Neural cell (in vitro differentiated cells): ENCODE results near the gene HIPK2. TPM values are rescaled to one million over a fixed set of nuclear protein-coding genes. Genes with fewer than 3 reads are reported as not detected.

Experiments used
- H2AFZ ChIP-seq: fragments of 200-600, 300-800 bp; sonication (generic), shearing (Covaris generic); 2 replicates; pipeline ENCODE4 v1.6.0; 2014; ENCODE audit warnings: low read depth, mild to moderate bottlenecking, antibody characterized with exemption, low read length, moderate library complexity
- H3F3A ChIP-seq: fragments of 200-600 bp; shearing (Covaris generic); 2 replicates; pipeline ENCODE4 v1.6.1; 2016; ENCODE audit warnings: mild to moderate bottlenecking, moderate library complexity, mixed read lengths, antibody characterized with exemption, low read length; ENCODE audit not compliant: insufficient read depth, poor library complexity, severe bottlenecking
- H3K27ac ChIP-seq: fragments of 200-600, 300-800 bp; sonication (generic), shearing (Covaris generic); 2 replicates; pipeline ENCODE4 v1.5.1; 2014; ENCODE audit warnings: mild to moderate bottlenecking, low read length, moderate library complexity
- H3K27me3 ChIP-seq: fragments of 300-800, 200-600 bp; sonication (generic), shearing (Covaris generic); 2 replicates; pipeline ENCODE4 v1.6.0; 2014; ENCODE audit warnings: mild to moderate bottlenecking, low read depth, low read length, moderate library complexity; ENCODE audit not compliant: insufficient read depth
- H3K36me3 ChIP-seq: fragments of 300-800, 200-600 bp; sonication (generic), shearing (Covaris generic); 2 replicates; pipeline ENCODE4 v1.5.1; 2014; ENCODE audit warnings: mild to moderate bottlenecking, antibody characterized with exemption, low read length, moderate library complexity; ENCODE audit not compliant: insufficient read depth
- H3K4me2 ChIP-seq: fragments of 300-800, 200-600 bp; sonication (generic), shearing (Covaris generic); 2 replicates; pipeline ENCODE4 v1.6.0; 2014; ENCODE audit warnings: mild to moderate bottlenecking, low read length
- H3K4me3 ChIP-seq: fragments of 300-800, 200-600 bp; sonication (generic), shearing (Covaris generic); 2 replicates; pipeline ENCODE4 v1.5.1; 2014; ENCODE audit warnings: mild to moderate bottlenecking, low read length, moderate library complexity
- H3K79me2 ChIP-seq: fragments of 200-600 bp; shearing (Covaris generic); replicated peaks from 2 replicates; pipeline ENCODE4 v1.6.0; 2014; ENCODE audit warnings: mild to moderate bottlenecking, low read length, moderate library complexity; ENCODE audit not compliant: insufficient read depth
- H3K9ac ChIP-seq: fragments of 300-800, 200-600 bp; sonication (generic), shearing (Covaris generic); 2 replicates; pipeline ENCODE4 v1.6.1; 2016; ENCODE audit warnings: mild to moderate bottlenecking, low read length, mixed read lengths
- H3K9me2 ChIP-seq: fragments of 200-600 bp; shearing (Covaris generic); 2 replicates; pipeline ENCODE4 v1.6.1; 2016; ENCODE audit warnings: mild to moderate bottlenecking, low read length, mixed read lengths; ENCODE audit not compliant: insufficient read depth
- H3K9me3 ChIP-seq: fragments of 200-600, 300-800 bp; sonication (generic), shearing (Covaris generic); 2 replicates; pipeline ENCODE4 v1.6.1; 2016; ENCODE audit warnings: mild to moderate bottlenecking, mixed run types, low read length, moderate library complexity, mixed read lengths
- H4K20me1 ChIP-seq: fragments of 200-600 bp; shearing (Covaris generic); 2 replicates; pipeline ENCODE4 v1.6.1; 2016; ENCODE audit warnings: mild to moderate bottlenecking, mixed run types; ENCODE audit not compliant: insufficient read depth
- EP300 ChIP-seq: fragments of 450-650 bp; conservative IDR thresholded peaks from 2 replicates; pipeline ENCODE4 v1.6.1; 2014; ENCODE audit warnings: antibody characterized with exemption, mild to moderate bottlenecking, moderate library complexity; ENCODE audit not compliant: poor library complexity, severe bottlenecking
- EZH2 ChIP-seq: fragments of 200-600, 300-800 bp; shearing (Covaris generic), sonication (generic); IDR thresholded peaks from 2 replicates; pipeline ENCODE4 v1.6.1; 2014; ENCODE audit warnings: antibody characterized with exemption, low read length, borderline replicate concordance, mild to moderate bottlenecking; ENCODE audit not compliant: insufficient read depth, poor library complexity, severe bottlenecking
- MXI1 ChIP-seq: fragments of 450-650 bp; conservative IDR thresholded peaks from 2 replicates; pipeline ENCODE4 v1.6.1; 2014; ENCODE audit warnings: antibody characterized with exemption, mild to moderate bottlenecking; ENCODE audit not compliant: poor library complexity, severe bottlenecking
- POLR2AphosphoS5 ChIP-seq: IDR thresholded peaks from 2 replicates; pipeline ENCODE4 v1.6.1; 2012
- RAD21 ChIP-seq: fragments of 450-650 bp; conservative IDR thresholded peaks from 2 replicates; pipeline ENCODE4 v1.6.1; 2014; ENCODE audit warnings: antibody characterized with exemption, mild to moderate bottlenecking, moderate library complexity
- REST ChIP-seq: IDR thresholded peaks from 2 replicates; pipeline ENCODE4 v1.6.1; 2012; ENCODE audit warnings: borderline replicate concordance
- SMC3 ChIP-seq: fragments of 450-650 bp; conservative IDR thresholded peaks from 2 replicates; pipeline ENCODE4 v1.6.1; 2014; ENCODE audit warnings: antibody characterized with exemption, mild to moderate bottlenecking, moderate library complexity; ENCODE audit not compliant: poor library complexity
- TAF1 ChIP-seq: IDR thresholded peaks from 2 replicates; pipeline ENCODE4 v1.6.1; 2012; ENCODE audit warnings: low read depth
- polyA plus RNA-seq: library from polyadenylated mRNA; depleted of rRNA; stranded (reverse); fragments of >200 nt; gene quantifications from 2 replicates; pipeline ENCODE4 v1.2.3, GENCODE V29; 2014
- TF ChIP-seq, protein P1 (sequence below): fragments of 450-650 bp; IDR thresholded peaks from 2 replicates; pipeline ENCODE4 v1.5.1; 2014; ENCODE audit warnings: antibody characterized with exemption, mild to moderate bottlenecking, moderate library complexity; ENCODE audit not compliant: poor library complexity, severe bottlenecking

Gene HIPK2
- polyA plus RNA-seq, 1 donor from 2014 or later, result 8.5 TPM

DNA sequence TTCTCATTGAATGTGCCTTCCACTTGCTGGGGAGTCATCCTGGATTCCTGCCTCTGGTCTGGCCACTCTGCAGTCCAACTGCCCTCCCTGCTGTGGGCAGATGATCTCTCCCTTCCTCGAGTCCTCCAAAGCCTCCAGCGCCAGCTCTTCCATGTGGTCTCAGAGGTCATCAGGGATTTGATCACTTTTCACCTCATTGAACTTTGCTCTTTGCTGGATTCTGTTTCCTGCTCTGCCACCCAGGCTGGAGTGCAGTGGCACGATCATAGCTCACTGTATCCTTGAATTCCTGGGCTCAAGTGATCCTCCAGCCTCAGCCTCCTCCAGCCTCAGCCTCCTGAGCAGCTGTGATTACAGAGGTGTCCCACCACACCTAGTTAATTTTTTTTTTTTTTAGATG, 29.2 kb upstream of the HIPK2 start:
- Histone ChIP-seq H3K4me3 (no peak overlapping the region), H2AFZ (no peak overlapping the region), H4K20me1 (no peaks in the 10 kb centered on the region), H3K9me2 (no peaks in the 10 kb centered on the region), H3K36me3 (no peaks in the 10 kb centered on the region), H3K9ac (no peak overlapping the region), H3K9me3 (peaks cover 3% of the 10 kb centered on the region), H3K4me2 (no peak overlapping the region), H3K27ac (no peak overlapping the region), H3F3A (no peaks in the 10 kb centered on the region), H3K79me2 (no peaks in the 10 kb centered on the region), H3K27me3 (no peaks in the 10 kb centered on the region)
- TF ChIP-seq REST (no peak), POLR2AphosphoS5 (no peak), SMC3 (no peak), TAF1 (no peak), EZH2 (no peak), EP300 (no peak), MXI1 (no peak), RAD21 (no peak)
- TF ChIP-seq, protein P1, sequence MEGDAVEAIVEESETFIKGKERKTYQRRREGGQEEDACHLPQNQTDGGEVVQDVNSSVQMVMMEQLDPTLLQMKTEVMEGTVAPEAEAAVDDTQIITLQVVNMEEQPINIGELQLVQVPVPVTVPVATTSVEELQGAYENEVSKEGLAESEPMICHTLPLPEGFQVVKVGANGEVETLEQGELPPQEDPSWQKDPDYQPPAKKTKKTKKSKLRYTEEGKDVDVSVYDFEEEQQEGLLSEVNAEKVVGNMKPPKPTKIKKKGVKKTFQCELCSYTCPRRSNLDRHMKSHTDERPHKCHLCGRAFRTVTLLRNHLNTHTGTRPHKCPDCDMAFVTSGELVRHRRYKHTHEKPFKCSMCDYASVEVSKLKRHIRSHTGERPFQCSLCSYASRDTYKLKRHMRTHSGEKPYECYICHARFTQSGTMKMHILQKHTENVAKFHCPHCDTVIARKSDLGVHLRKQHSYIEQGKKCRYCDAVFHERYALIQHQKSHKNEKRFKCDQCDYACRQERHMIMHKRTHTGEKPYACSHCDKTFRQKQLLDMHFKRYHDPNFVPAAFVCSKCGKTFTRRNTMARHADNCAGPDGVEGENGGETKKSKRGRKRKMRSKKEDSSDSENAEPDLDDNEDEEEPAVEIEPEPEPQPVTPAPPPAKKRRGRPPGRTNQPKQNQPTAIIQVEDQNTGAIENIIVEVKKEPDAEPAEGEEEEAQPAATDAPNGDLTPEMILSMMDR, result no peak

- H3K36me3 ChIP-seq, result no peaks in the 10 kb centered on the region
- H3K9me3 ChIP-seq, result peaks cover 3% of the 10 kb centered on the region
- H3K4me3 ChIP-seq, result no peak overlapping the region
- no peak overlapping the region for H2AFZ ChIP-seq
- no peak overlapping the region for H3K27ac ChIP-seq
- no peaks in the 10 kb centered on the region for H3K27me3 ChIP-seq
- H3K9me2 ChIP-seq, result no peaks in the 10 kb centered on the region
- no peaks in the 10 kb centered on the region for H3F3A ChIP-seq
- H3K4me2 ChIP-seq, result no peak overlapping the region
- H4K20me1 ChIP-seq, result no peaks in the 10 kb centered on the region
- no peak overlapping the region for H3K9ac ChIP-seq
- H3K79me2 ChIP-seq, result no peaks in the 10 kb centered on the region
- TF ChIP-seq REST (no peak), TAF1 (no peak), MXI1 (no peak)
These were observed 26.8 kb upstream of the HIPK2 start for GRCh38 chr7:139804571-139804970.
